Measurements from ENCODE around the gene LCE3D.
"Not testable (repeated sequence)": the region's sequence is repeated elsewhere in the genome, so short reads cannot be mapped to it uniquely, and the experiment has no call there.

LCE3D gene

GRCh38 chr1:152580433-152580832 lies at the start of gene LCE3D:
TSS of gene LCE3D (minus strand) at chr1:152580516. CDS start at chr1:152579936, 580 bp downstream.
- no peak for DNase-seq (ENCODE audit: low read depth in 2 of 2)

GRCh38 chr1:152626744-152627143 lies 46.4 kb upstream of the LCE3D start:
- DNase-seq (ENCODE audit: low read depth in 2 of 2), result no peak

GRCh38 chr1:152623203-152623844 lies 43.0 kb upstream of the LCE3D start:
- peak; percentile 3 to 21 for DNase-seq (ENCODE audit: low read depth in 2 of 2)

GRCh38 chr1:152622803-152623202 lies 42.5 kb upstream of the LCE3D start, which contains the start of gene LCE3A:
TSS of gene LCE3A (minus strand) at chr1:152623103. CDS start at chr1:152623103, 0 bp downstream.
- DNase-seq (ENCODE audit: low read depth in 2 of 2), result no peak

- DNase-seq (ENCODE audit: low read depth in 2 of 2), result no peak
These were observed 41.7 kb upstream of the LCE3D start for GRCh38 chr1:152621993-152622392.

- DNase-seq (ENCODE audit: low read depth in 2 of 2), result no peak
These were observed 33.2 kb upstream of the LCE3D start, which contains the start of gene LCE3B for GRCh38 chr1:152613511-152613910. TSS of gene LCE3B (plus strand) at chr1:152613811. CDS start at chr1:152613811, 0 bp downstream.

- DNase-seq (ENCODE audit: low read depth in 2 of 2), result no peak
These were observed 19.6 kb upstream of the LCE3D start, which contains the start of gene LCE3C for GRCh38 chr1:152599934-152600333. TSS of gene LCE3C (plus strand) at chr1:152600234. CDS start at chr1:152600732, 498 bp downstream.

- no peak for DNase-seq (ENCODE audit: low read depth in 2 of 2)
These were observed 16.7 kb upstream of the LCE3D start for GRCh38 chr1:152596986-152597385.

GRCh38 chr1:152585586-152585985 lies 5.3 kb upstream of the LCE3D start:
- DNase-seq (ENCODE audit: low read depth in 2 of 2), result no peak

GRCh38 chr1:152582647-152583046 lies 2.3 kb upstream of the LCE3D start:
- no peak for DNase-seq (ENCODE audit: low read depth in 2 of 2)

GRCh38 chr1:152579526-152579925 lies 790 bp downstream of the LCE3D start:
- not testable (repeated sequence) for DNase-seq (ENCODE audit: low read depth in 2 of 2)

GRCh38 chr1:152577168-152577567 lies 3.1 kb downstream of the LCE3D start:
- no peak for DNase-seq (ENCODE audit: low read depth in 2 of 2)

GRCh38 chr1:152566681-152567080 lies 13.6 kb downstream of the LCE3D start, which contains the start of gene LCE3E:
TSS of gene LCE3E (minus strand) at chr1:152566780. CDS start at chr1:152566208, 572 bp downstream.
- no peak for DNase-seq (ENCODE audit: low read depth in 2 of 2)

GRCh38 chr1:152565535-152566215 lies 14.6 kb downstream of the LCE3D start:
- no peak for DNase-seq (ENCODE audit: low read depth in 2 of 2)

GRCh38 chr1:152565115-152565514 lies 15.2 kb downstream of the LCE3D start:
- DNase-seq (ENCODE audit: low read depth in 2 of 2), result no peak

- DNase-seq (ENCODE audit: low read depth in 2 of 2), result not testable (repeated sequence)
These were observed 32.0 kb downstream of the LCE3D start for GRCh38 chr1:152548358-152548757.

- no peak for DNase-seq (ENCODE audit: low read depth in 2 of 2)
These were observed 33.6 kb downstream of the LCE3D start for GRCh38 chr1:152546704-152547103.

GRCh38 chr1:152543820-152544219 lies 36.5 kb downstream of the LCE3D start:
- peak in 1 of 2 donors; percentile 1 for DNase-seq (ENCODE audit: low read depth in 2 of 2)

- no peak for DNase-seq (ENCODE audit: low read depth in 2 of 2)
These were observed 40.4 kb downstream of the LCE3D start for GRCh38 chr1:152539901-152540300.

GRCh38 chr1:152537496-152537895 lies 42.8 kb downstream of the LCE3D start:
- no peak for DNase-seq (ENCODE audit: low read depth in 2 of 2)

- DNase-seq (ENCODE audit: low read depth in 2 of 2), result no peak
These were observed 44.5 kb downstream of the LCE3D start for GRCh38 chr1:152535774-152536173.

- DNase-seq (ENCODE audit: low read depth in 2 of 2), result peak; percentile 12 to 32
These were observed 46.9 kb downstream of the LCE3D start for GRCh38 chr1:152533327-152533938.

All from stimulated activated CD4-positive, alpha-beta T cell treated with anti-CD3 and anti-CD28 coated beads, Interleukin-4, amount 100 ng/mL, for 48 hours (primary cell).